HG02938 (cell line): ENCODE measurements around the gene SSU72.
"Not testable (repeated sequence)": the region's sequence is repeated elsewhere in the genome, so short reads cannot be mapped to it uniquely, and the experiment has no call there.

Experiments
- ATAC-seq: cut with Tn5 transposase; IDR thresholded peaks from one replicate; pipeline ENCODE4 v1.9.1; 2021; ENCODE audit warnings: mild to moderate bottlenecking, moderate library complexity; ENCODE audit not compliant: unreplicated experiment

Gene SSU72

DNA sequence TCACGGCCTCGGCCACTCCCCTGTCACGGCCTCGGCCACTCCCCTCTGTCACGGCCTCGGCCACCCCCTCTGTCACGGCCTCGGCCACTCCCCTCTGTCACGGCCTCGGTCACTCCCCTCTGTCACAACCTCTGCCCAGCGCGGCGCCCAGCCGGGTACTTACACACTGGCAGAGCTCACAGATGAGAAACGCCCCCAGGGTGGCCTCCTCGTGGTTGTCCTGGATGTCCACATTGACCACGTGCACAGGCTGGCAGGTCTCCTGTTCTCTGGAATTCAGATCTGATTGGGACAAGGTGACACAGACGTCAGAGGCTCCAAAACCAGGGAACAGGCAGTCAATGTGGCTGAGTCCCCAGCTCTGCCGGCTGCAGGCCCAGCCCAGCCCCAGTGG lies 31.0 kb downstream of the SSU72 start:
- no peak for ATAC-seq

DNA sequence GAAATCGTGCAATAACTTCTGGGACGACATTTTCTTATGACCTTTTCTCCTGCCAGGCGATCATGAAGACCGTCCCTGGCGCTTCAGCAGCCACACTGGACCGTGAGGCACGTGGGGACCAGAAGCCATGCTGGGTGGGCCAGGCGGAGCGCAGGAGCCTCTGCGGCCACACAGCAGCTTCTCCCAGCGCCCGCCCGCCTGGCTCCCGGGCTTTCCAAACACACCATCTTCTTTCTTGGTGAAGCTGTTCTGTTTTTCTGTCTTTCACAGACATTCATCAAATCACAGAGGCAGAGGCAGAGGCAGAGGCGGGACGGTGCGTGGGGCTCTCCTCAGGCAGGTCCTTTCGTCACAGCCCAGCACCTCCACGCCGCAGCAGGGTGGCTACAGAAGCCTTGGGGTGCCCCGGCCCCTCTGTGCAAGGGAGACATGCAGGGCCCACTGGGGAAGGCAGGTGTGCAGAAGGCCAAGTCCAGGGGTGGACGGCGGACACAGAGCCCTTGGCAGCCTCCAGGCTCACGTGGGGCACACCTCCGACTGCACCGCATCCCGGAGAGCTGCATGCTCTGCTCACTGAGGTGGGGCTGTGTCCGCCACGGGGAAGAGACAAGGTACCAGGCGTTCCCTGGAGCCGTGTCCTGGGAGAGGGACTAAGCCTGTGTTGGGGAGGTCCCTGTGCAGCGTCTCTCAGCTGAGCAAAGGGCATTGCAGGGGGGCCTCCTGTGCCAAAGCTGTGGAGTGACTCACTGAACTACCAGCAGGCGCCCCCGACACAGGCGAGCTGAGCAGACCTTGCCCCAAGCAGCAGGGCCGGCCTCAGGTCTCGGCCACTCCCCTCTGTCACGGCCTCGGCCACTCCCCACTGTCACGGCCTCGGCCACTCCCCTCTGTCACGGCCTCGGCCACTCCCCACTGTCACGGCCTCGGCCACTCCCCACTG lies 31.6 kb downstream of the SSU72 start:
- no peak for ATAC-seq

DNA sequence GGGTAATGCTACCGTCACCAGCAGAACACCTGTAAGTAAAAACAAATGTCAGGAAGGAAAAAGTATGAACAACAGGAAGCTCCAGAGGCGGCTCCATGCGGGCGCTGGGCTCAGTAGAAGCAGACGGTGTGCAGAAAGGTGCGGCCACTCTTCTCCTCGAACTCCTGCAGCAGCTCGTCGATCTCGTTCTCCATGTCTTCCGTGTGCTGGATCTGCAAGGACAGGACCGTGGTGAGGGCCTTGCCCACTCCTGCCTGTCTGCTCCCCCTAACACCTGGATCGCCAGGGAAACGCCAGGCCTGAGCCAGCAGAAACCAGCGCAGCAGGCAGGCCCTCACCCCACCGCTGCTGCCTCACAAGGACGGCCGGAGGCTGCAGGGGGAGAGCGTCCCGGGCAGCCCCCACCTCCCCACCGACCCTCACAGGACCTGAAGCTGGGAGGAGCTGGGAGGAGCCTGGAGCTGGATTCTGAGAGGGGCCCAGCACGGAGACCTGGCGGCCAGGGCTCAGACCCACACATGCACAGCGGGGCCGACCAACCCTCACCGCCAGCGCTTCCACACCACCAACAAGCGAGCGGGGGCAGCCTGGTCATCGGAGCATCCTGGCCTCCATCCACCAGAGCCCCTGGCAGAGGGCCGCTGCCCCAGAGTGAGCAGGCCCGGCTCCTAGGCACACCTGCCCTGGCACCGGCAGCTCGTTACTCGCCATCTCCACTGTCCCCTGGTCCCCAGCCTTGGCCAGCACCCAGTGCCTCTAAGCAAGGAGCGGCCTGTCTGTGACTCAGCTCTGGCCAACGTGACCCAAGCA lies 32.5 kb downstream of the SSU72 start:
- no peak for ATAC-seq

DNA sequence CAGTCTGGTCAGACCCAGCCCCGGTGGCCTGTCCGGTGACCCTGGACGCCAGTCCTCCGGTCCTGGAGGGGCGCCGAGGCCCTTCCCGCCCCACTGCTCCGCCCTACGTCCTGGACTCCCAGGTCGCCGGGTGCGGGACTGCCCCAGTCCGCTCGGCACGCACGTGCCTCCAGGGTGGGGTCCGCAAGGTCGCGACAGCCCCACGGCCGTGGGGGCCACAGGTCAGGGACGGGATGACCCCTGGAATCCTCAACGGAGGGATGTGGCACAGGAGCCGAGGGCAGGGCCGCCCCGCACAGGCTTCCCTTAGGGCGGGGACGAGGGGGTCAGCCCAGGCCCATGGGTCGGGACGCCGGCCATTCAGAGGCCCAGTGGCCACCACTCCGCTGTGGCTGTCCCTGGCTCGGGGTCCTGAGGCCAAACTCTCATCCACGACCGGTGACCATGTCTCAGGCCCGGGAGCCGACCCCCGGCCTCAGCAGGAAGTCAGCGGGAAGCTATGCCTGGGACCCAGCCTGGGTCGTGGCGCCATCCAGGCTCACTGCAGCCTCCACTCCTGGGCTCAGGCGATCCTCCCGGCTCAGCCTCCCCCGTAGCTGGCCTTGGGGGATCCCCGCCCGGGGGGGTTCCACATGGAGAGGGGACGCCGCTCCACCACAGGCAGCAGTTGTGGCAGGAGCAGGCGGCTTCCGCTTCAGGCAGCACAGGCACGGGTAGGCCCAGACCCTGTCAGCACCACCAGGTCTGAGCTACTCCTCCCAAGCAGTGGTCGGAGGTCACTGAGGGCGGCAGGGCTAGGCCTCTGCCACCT lies 33.6 kb downstream of the SSU72 start:
- no peak for ATAC-seq

DNA sequence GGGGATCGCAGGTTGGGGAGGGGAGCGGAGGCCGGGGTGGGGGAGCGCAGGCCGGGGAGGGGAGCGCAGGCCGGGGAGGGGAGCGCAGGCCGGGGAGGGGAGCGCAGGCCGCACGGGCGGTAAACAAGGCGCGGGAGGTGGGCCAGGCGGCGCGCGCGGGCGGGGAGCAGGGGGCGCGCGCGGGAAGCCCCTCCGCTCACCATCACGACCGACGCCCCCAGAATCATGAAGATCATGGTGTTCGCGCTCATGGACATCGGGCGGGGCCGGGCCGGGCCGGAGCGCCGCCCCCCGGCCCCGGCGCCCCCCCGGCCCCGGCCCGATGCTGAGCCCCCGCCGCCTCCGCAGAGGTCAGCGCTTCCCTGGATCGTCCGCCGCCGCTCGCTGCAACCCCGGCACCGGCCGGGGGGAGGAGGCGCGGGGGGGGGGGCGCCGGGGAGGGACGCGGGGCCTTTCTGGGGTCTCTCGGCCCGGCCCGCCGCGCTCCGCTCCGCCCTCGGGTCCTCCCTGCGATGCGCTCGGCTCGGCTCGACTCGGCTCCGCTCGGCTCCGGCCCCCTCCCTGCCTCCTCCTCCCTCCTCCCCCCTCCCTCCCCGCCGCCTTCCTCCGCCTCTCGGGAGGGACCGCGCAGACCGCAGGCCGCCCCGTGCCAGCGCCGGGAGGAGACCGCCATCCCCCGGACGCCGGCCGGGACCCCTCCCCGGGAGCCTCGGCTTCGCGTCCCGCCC lies 34.4 kb downstream of the SSU72 start, which contains the start of gene TMEM240:
TSS of gene TMEM240 (minus strand) at position 535 of the 728 bp plus-strand sequence. CDS start at position 257, 278 bp downstream.
- no peak for ATAC-seq

DNA sequence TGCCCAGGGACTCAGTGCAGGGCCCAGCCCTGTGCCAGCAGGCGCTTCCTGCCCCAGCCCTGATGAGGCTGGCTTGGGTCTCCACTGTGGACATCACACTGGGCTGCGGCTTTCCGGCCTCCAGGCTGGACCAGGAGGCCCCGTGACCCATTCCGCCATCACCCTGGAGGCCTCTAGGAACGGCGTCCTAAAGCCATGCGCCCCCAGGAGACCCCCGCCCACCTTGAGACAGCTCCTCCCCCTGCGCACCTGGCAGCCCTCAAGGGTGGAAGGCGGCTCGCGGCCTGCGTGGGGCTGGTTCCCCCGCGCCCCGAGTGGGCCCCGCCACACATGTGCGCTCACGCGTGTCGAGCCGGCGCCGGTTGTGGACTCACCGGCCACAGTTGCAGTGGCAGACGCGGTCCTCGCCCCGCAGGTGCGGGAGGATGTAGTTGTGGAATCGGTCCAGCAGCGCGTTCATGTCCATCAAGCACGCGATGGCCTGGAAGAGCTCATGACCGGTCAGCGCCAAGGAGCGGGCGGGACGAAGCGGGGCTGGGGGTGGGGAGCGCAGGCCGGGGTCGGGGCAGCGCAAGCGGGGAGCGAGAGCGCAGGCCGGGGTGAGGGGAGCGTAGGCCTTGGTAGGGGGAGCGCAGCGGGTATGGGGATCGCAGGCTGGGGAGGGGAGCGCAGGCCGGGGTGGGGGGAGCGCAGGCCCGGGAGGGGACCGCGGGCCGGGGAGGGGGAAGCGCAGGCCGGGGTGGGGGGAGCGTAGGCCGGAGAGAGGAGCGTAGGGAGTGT lies 35.2 kb downstream of the SSU72 start:
- ATAC-seq, result no peak

DNA sequence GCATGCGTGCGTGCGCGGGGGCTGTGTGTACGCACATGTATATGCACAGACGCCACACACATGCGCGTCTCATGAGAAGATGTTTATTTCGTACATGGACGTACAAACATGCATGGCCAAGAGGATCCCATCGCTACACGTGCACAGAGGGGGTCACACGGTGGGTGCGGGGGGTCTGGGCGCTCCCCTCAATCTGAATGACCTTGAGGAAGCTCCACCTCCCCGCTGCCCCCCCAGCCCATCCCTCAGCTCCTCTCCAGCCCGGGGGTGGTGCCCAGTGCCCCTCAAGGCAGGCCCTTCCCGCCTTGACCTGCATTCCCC lies 35.7 kb downstream of the SSU72 start:
- no peak for ATAC-seq

DNA sequence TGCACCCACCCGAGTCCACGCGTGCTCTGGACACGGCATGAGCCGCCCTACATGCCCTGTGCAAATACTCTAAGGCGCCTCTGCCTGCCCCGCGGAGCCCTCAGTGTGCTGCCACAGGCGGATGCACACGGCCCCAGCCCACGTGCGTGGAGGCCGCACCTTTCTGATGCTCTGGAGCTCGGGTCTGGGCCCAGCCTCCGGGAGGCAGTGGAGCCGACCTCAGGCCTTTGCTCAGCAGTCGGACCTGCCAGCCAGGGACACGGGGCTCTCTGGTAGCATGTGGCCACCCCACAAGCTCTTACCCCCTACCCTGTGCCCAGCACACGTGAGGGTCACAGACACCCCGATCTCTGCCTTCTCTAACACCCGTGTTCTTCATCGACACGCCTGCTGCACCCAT lies 36.3 kb downstream of the SSU72 start:
- no peak for ATAC-seq

DNA sequence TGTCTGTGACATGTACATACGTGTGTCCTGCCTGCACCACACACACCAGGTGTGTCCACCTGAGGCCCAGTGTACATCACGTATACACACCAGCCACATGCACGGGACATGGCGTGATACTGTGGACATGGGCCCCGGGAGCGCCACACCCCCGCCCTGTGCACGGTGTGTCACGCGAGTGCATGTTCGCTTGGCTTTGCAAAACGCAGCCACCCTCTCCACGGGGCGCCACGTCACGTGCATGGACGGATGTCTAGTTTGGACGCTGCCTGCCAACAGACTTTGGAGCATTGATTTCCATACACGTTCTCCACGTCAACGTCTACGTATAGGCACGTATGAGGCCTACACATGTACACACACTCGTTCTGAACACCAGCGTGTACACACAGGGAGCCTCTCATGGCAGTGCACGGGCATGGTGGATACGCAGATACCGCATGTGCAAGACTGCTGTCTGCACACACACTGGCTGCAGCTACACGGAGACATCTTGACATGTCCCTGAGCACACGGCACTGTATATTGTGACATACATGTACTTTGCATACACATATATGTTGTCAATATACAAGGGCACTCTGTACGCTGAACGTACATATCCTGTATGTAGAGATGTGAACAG lies 36.9 kb downstream of the SSU72 start:
- no peak for ATAC-seq

DNA sequence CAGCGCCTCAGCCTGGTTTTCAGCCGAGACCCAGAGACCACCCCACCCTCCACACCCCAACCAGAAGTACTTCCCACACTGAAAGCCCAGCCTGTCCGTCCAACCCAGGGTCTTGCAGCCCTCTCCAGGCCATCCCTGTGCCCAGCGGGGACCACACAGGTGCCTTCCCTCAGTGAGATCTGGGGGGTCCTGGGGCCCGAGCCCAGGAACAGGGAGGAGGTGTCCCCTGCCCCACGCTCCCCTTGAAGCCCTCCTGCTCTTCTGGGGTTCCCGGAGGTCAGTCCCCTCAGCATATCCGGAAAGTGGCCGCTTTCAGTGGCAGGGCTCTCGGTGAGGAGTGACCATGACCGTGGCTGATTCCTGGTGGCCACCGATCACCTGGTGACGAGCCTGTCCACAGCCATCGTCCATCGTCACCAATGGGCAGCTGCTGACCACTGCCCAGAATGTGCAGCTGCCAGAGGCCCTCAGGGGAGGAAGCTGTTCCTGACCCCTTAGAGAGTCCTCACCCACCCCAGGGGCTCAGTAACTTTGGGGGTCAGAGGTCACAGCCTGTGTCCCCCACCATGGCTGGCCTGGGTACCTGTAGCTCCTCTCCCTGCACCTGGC lies 37.6 kb downstream of the SSU72 start:
- ATAC-seq, result no peak

DNA sequence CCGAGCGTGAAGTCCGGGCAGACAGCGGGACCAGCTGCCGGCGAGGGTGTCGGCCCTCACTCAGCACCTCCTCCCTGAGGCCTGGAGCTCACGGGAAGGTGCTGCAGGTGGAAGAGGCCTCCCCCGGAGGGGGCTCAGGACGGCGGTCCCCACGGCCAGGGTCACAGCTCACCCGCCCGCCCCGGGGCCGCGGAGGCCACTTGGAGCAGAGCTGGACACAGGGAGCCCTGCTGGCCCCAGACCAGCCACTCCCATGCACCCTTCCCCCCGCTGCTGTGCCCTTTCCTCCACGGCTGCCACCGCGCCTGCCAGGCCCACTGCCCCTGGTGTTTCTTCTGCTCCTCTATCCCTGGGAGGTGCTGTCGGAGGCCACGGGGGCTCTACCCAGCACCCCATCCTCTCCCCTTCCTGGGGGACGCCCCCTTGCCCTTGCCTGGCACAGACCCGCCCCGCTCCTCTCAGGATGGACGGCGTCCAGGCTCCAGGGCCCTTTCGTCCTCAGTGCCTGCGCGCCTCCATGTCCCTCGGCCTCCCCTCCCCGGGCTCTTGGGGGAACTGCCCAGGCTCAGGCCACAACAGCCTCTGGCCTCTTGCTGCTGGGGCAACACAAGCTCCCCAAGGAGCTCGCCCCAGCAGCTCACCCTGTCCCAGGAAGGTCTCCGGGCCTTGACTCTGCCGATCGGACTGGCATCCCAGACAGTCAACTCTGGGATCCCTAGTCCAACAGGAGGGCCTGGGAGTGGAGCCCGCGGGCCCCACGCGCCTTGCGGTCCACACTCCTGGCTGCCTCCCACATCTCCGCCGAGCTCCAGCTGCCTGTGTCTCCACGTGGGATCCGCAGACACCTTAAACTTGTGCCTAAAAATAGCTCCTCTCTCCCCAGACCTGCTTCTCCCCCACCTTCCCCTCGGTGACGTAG lies 38.4 kb downstream of the SSU72 start:
- ATAC-seq, result no peak

DNA sequence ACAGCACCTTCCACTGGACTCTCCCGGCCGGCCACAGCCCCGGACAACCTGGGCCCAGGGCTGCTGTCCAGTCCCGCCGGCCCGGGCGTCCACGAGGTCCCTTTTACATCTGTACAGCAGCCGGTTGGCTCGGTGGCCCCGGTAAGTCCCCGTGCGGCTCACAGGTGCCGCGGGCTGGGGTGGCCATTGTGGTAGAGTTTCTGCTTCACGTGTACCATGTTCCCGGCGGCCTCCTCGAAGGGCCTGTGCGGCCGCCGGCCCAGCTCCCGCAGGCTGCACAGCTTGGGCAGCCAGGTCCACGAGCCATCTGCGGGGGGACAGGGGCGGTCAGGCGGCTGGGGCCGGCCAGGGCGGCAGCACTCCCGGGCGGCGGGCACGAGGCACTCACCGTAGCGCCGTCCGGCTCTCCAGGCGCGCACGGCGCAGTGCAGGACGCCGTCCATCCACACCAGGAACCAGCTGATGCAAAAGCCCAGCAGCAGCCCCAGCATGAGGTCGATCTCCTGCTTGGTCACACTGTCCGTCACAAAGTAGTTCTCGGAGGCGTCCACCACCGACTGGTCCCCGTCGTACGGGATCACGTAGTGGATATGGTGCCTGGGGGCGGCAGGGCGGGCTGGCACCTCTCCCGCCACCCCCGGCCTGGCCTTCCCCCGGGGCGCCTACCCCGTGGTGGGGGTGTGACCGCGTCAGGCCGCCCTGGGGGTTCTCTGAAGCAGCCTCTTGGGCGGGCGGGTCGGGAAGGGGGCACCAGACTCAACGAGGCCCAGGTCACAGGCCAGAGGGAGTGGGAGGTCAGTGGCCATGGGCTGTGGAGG lies 39.3 kb downstream of the SSU72 start:
- ATAC-seq, result no peak

DNA sequence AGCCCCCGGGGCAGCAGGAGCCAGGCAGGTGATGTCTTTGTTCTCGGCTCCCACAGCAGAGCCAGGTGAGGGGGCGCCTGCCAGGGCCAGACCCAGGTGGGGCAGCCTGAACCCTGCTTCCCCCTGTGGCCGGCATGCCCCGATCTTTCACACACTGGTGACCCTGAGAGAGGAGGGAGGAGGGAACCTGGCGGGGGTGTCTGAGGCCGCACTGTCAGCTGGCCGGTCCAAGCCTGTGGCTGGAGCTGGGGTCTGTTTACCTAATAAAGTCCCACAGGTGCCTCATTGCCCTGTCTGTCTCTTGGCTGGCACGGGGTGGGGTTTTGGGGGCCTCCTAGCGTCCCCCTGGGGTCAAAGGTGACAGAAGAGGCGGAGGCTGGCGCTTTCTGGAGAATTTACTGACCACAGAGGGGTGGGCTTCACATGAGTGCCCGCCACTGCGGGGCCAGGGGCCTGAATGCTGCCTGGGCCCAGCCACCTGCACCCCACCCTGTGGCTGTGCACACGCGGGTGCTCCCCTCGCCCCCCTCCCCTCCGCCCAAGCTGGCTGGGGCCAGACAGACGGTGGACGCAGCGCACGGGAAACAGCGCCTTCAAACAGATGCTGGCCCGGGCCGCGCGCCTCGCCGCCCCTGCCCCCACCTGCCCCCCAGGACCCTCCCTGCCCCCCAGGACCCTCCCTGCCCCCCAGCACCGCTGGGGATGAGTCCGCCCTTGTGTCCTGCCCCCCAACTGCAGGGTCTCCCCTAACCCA lies 40.1 kb downstream of the SSU72 start:
- ATAC-seq, result no peak

DNA sequence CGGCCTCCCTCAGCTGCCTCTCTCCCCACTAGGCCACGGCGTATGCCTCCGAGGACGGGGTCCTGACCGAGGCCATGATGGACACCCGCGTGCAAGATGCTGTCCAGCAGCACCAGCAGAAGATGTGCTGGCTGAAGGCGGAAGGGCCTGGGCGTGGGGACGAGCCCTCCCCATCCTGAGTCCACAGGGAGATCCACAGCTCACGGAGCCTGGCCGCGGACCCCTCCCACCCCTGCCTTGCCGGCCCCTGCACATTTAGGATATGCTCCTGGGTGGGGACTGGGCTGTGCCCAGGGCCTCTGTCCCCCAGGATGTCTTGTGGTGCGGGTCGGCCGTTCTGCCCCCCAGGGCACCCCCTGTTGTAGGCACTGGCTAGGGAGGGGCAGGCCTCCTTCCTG lies 40.8 kb downstream of the SSU72 start:
- ATAC-seq, result not testable (repeated sequence)

DNA sequence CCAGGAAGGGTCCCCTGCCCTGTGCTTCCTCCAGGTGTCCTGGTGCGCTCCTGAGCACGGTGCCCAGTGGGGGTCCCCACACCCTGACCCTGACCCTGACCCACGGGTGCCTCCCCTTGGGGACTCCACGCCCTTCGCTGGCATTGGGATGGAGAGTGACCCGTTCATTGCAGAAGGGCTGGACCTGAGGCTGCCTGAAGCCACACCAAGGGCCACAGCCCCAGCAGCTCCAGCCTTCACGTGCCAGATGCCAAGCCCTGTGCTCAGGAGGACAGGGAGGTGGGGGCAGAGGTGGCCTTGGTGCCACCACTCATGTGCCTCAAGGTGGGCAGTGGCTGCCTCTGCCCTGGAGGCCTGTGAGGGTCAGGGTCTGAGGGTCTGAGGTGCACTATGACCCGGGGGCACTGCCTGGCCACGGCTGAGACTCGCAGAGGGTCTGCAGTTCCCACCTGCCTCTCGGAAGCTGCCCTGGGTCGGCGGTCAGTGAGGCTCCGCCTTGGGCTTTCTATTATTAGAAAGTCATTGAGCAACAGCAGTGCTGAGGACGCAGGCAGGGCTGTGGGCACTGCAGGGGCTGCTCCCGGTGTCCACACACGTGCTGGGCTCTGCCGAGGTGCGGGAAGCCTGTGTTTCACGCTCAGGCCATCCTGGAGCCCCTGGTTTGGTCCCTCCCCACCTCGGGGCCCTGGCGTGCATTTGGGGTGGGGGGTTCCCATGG lies 41.3 kb downstream of the SSU72 start:
- not testable (repeated sequence) for ATAC-seq

DNA sequence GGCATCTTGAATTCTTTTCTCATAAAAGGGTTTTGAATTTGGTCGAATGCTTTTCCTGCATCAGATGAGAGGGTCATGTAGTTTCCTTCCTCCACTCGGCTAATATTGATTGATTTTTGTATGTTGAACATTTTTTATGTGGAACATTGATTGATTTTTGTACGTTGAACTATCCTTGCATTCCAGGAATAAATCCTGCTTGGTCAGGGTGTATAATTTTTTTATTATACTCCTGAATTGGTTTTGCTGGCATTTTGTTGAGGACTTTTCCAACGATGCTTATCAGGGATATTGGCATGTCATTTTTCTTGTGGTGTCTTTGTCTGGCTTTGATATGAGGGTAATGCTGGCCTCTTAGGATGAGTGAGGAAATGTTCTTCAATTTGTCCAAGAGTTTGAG lies 42.7 kb downstream of the SSU72 start:
- no peak for ATAC-seq
